HG02884 (cell line): ENCODE measurements around the gene SSRP1.
A peak's percentile ranks its signal among the peaks of the same experiment; 100 is the strongest.

ENCODE experiments used
- ATAC-seq: cut with Tn5 transposase; IDR thresholded peaks from one replicate; pipeline ENCODE4 v1.9.1; 2021; ENCODE audit warnings: mild to moderate bottlenecking, moderate library complexity; ENCODE audit not compliant: unreplicated experiment

The SSRP1 gene

GRCh38 chr11:57318178-57318577 is 17.5 kb downstream of the SSRP1 start:
- ATAC-seq: no peak

GRCh38 chr11:57316017-57316416 is 19.7 kb downstream of the SSRP1 start:
- ATAC-seq: no peak

DNA sequence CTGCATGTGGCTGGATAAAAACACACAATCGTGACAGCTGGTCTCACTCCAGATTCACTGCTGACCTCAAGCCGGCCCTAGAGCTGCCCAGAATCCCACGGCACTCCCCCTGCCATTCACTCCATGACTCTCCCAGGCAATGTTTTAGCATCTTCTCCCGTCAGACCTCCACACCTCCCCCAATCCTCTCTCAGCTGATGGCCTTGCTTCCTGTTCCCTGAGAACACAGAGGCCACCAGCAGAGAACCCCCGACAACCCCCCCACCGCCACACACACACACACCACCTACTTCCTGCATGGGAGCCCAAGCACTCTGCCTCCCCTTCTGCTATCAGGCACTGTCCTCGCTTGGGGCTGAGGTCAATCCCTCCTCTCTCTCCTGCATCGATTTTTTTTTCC is 20.2 kb downstream of the SSRP1 start:
- no peak for ATAC-seq

DNA sequence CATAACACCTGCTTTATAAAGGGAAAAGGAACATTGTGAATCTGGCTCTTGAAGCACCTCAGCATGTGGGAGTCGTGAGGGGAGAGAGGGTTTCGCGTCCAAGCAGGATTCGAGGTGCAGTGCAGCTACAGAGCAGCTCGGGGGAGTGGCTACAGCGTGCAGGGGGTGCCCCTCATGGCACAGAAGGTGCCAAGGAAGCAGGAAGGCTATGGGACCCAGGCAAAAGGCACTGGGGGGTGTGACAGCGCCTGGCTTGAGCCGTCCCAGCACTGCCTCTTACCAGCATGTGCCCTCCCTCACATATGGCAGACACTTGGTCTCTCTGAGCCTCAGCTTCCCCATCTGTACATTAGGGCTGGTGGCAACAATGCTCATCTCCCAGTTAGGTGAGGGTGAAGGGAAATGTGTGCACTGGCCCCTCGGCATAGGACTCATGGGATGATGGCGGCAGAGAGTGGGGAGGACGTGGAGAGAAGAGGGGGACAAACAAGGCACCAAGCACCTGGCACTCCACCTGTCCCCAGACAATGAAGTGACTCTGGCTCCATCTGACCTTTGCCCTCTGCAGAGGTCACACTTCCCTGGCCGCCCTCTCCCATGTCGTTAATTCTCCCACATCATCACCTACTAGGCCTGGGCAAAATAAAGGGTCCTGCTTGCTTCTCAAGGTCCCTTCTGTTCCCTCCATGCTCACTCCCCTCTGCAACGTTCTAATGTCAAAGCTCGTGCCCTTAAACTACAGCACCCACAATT is 21.3 kb downstream of the SSRP1 start:
- no peak for ATAC-seq

- no peak for ATAC-seq
Measured at GRCh38 chr11:57313788-57314135, 21.9 kb downstream of the SSRP1 start.

DNA sequence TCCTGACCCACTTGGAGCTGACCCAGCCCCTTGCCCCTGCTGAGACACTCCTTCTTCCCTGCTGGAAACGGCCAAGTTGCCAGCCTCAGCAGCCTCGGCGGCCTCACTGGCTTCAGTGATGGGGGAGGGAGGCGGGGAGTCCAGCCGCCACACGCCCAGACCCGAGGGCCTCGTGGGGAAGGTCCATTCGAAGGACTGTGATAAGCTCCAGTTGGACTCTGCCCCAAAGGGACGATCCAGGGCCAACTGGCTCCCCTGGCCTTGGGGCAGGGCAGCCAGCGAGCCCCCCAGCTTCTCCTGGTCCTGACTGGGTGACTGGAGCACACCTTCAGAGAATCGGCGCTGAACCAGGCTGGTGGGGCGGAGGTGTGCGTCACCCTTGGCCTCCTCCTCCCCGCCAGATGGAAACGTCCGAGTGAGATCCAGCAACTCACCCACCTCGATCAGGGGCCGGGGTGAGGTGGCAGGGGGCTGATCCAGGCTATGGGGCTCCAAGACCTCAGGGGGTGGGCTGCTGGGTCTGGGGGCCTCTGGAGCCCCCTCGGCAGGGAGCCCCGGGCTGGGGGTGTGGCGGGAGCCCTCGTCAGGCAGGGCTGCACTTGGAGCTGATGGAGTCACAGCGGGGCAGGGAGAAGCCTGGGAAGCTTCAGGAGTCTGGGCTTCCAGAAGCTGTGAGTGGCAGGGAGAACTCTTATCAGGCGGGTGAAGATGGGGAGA is 22.5 kb downstream of the SSRP1 start:
- ATAC-seq: no peak

DNA sequence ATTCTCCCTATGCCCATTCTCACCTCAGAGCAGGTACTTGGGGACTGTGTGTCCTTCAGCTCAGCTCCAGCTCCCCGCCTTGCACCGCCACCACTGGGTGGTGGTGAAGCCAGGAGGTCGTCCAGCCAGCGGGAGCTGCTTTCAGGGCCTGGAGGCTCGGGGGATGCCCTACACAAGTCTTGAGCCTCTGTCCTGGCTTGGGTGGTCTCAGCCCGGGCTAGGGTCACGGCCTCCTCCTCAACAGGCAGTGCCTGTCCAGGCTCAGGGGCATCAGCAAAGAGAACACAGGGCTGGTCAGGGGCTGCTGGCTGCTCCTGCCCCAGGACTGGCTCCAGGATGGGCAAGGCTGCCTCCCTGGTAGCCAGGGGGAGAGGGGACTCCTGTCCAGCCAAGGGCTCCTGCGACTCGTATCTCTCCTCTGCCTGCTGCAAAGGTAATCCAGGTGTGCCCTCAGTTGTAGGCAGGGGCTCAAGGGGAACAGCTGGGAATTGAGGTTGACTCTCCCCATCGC is 23.1 kb downstream of the SSRP1 start:
- ATAC-seq: no peak

GRCh38 chr11:57311109-57311936 is 24.4 kb downstream of the SSRP1 start:
- peak; percentile 98 for ATAC-seq

- ATAC-seq: no peak
Measured at GRCh38 chr11:57310630-57311086, 25.0 kb downstream of the SSRP1 start.

GRCh38 chr11:57310091-57310490 is 25.6 kb downstream of the SSRP1 start:
- ATAC-seq: no peak

GRCh38 chr11:57309106-57310059 is 26.3 kb downstream of the SSRP1 start:
- no peak for ATAC-seq

- ATAC-seq: no peak
Measured at GRCh38 chr11:57308426-57309060, 27.1 kb downstream of the SSRP1 start.

- no peak for ATAC-seq
Measured at GRCh38 chr11:57307666-57308270, 27.9 kb downstream of the SSRP1 start.

GRCh38 chr11:57306940-57307565 is 28.6 kb downstream of the SSRP1 start:
- ATAC-seq: no peak

DNA sequence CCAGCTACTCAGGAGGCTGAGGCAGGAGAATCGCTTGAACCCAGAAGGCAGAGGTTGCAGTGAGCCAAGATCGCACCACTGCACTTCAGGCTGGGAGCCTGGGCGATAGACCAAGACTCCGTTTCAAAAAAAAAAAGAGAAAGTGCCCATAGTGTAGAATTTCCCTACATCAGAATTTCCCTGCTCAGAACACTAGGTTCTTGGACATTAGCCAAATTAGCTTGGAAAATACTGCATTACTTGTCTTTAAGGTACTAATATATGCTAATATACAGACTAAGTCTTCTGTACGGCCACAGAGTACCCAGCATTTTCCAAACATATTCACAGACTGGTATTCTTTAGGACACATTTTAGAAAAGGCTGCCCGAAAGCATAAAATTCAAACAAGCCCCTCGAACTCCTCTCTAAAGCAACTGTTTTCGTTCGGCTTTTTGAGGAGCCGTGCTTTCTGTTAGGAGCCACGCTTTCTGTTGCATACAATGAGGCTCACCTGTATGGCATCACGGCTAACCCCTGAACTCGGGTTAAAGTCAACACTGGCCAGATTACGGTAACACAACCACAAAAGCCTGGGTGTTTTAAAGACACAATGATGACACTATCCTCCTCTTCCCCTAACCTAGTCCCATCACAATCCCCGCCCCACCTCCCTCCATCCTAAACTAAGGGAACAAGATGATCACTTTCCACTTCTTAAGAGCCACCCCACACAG is 29.4 kb downstream of the SSRP1 start:
- no peak for ATAC-seq

DNA sequence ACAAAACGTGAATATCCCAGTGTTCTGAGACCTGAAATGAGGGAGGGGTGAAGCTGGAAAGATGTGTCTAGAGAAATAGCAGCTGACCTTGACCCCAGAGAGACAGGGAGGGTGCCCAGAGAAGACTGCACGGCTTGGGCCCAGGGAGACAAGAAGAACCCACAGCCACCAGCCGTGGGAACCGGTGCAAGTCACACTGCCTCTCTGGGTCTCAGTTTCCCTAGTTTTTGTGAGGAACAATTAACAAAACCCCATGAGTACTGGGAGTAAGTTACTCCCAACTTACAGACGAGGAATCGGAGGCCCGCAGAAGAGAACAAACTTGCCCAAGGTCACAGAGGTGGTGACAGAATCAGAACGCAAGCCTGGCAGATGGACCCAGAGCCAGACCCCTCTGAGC is 30.2 kb downstream of the SSRP1 start:
- no peak for ATAC-seq

DNA sequence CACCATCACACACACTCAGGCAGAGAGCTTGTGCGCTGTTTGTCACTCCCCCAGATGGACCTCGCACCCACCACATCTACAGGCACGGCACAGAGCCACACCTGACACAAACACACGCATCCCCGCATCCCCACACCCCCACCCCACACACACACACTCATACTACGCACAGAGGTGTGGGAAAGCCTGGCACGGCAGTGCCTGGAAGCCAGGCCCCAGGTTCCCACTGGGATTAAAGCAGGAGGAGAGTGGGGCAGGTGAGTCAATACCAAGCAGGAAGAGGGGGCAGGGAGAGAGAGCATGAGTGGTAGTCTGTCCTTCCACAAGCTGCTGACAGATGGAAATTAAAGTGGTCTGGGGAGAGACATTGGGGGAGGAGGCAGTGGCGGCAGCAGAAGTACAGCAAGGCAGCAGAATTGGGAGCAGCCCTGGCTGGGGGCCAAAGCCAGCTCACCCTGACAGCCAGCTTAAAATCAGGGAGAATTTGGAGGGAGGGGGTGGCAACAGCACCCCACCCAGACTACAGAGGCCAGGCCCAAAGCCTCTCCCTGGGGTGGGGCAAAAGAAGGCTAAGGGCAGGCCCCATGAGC is 31.6 kb downstream of the SSRP1 start:
- ATAC-seq: no peak
